Aorta (tissue), 5 donors: ENCODE results near the gene DCUN1D1. TPM values are rescaled to one million over a fixed set of nuclear protein-coding genes. Genes with fewer than 3 reads are reported as not detected.

Experiments
- ATAC-seq: fragments of 200-7000 bp; cut with Tn5 transposase; one replicate; pipeline ENCODE4 v1.9.1; 2022; ENCODE audit warnings: moderate library complexity; ENCODE audit not compliant: low FRiP score
- DNase-seq, 2 donors: peaks; one replicate each; pipeline ENCODE4 v3.0.0-alpha.2; 2020
- H3K27ac ChIP-seq, 2 donors: one replicate each; pipeline ENCODE4 v1.5.1; 2013; ENCODE audit warnings: low read length in 2 of 2, mild to moderate bottlenecking in 2 of 2, moderate library complexity in 2 of 2, control low read depth in 1 of 2, inconsistent platforms in 1 of 2, low read depth in 1 of 2
- H3K27me3 ChIP-seq, 2 donors: one replicate each; pipeline ENCODE4 v1.6.1; 2013; ENCODE audit warnings: control low read depth in 1 of 2, low read length in 1 of 2, mild to moderate bottlenecking in 1 of 2, moderate library complexity in 1 of 2; ENCODE audit not compliant: insufficient read depth in 2 of 2, control insufficient read depth in 1 of 2
- H3K36me3 ChIP-seq, 2 donors: one replicate each; pipeline ENCODE4 v1.6.1; 2013; ENCODE audit warnings: control low read depth in 1 of 2, low read length in 1 of 2, mild to moderate bottlenecking in 1 of 2; ENCODE audit not compliant: insufficient read depth in 2 of 2, control insufficient read depth in 1 of 2
- H3K4me1 ChIP-seq, 2 donors: one replicate each; pipeline ENCODE4 v1.6.1; 2013; ENCODE audit warnings: low read length in 2 of 2, control low read depth in 1 of 2, mild to moderate bottlenecking in 1 of 2, moderate library complexity in 1 of 2; ENCODE audit not compliant: insufficient read depth in 2 of 2, control insufficient read depth in 1 of 2
- H3K4me3 ChIP-seq, 2 donors: one replicate each; pipeline ENCODE4 v1.5.1; 2013; ENCODE audit warnings: low read length in 2 of 2, control low read depth in 1 of 2, mild to moderate bottlenecking in 1 of 2
- H3K9me3 ChIP-seq: one replicate; pipeline ENCODE4 v1.6.1; 2013; ENCODE audit warnings: mild to moderate bottlenecking, low read length; ENCODE audit not compliant: control insufficient read depth
- WGBS, 2 donors: extraction: QIAGEN DNeasy Blood & Tissue Kit; methylation state at CpG; one replicate each; pipeline ENCODE4 v1.1.7; 2013; 5-methylcytosine and 5-hydroxymethylcytosine counted together
- intact Hi-C, 2 donors: fragments of 100-400 bp; cut with DNase I; formaldehyde crosslinking; loops; one replicate each; pipeline versions ENCODE4 v1.14.2 to v1.15.0; 2022
- polyA plus RNA-seq, 2 donors: library from polyadenylated mRNA; stranded (reverse); fragments of 200-250 nt; gene quantifications; one replicate each; pipeline ENCODE4 v1.2.3, GENCODE V29; 2013
- total RNA-seq, 2 donors: library from RNA; stranded (reverse); fragmentation: NEBNext Ultra II Directional; extraction: Animal tissue kit (Norgen Biotek cat#: 25700); gene quantifications; one replicate each; pipeline ENCODE4 v1.2.1, GENCODE V29; 2021
- donor health status: healthy with polysubstance abuse.
- donor health status: Bipolar disorder and iron deficiency.
- donor health status: DM: no; HTN: no; CAD: no.
- donor health status: DM: no; HTN: no; CAD: no.
- donor health status: DM: yes; HTN: yes; CAD: no.

Gene DCUN1D1
- total and polyA plus RNA-seq, 4 donors = 12.1 to 48.3 (median 25.4) TPM

DNA sequence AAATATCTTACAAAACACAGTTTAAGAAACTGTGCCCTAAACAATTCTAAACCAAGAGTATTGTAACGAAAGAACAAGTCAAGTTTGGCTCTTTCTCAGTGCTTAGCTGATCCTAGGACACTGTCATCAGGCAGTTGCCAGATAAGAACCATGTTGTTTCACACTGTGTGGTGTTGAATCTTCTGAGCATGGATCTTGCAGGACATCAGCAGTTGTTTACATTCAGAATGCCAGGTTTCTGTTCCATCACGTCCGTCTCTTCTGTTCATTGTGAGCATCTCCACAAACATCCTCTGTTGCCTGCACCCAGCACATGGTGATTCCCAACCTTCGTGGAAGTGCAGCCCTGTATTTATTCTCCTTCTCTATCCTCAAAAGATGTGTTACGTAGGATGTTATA is 67.9 kb downstream of the DCUN1D1 start:
- ATAC-seq (no peak), DNase-seq (no peak)
- no peak overlapping the region for H3K27ac ChIP-seq
- no peaks in the 10 kb centered on the region for H3K9me3 ChIP-seq
- H3K4me1 ChIP-seq = no peaks in the 10 kb centered on the region
- no peak overlapping the region for H3K4me3 ChIP-seq
- no peaks in the 10 kb centered on the region for H3K27me3 ChIP-seq
- H3K36me3 ChIP-seq = peaks cover 0 to 3% of the 10 kb centered on the region in 2 donors
- intact Hi-C loops = no loop called here
- WGBS, 2 donors = 79 to 83% methylated on average over 5 of the region's 5 CpGs

GRCh38 chr3:182911782-182912111 is 68.6 kb downstream of the DCUN1D1 start:
- H3K4me3 ChIP-seq = no peak overlapping the region
- DNase-seq (no peak), ATAC-seq (no peak)
- no peak overlapping the region for H3K27ac ChIP-seq
- intact Hi-C loops = no loop called here
- WGBS, 2 donors = 65 to 68% methylated on average over 5 of the region's 5 CpGs
- no peaks in the 10 kb centered on the region for H3K9me3 ChIP-seq
- peaks cover 0 to 3% of the 10 kb centered on the region in 2 donors for H3K36me3 ChIP-seq
- H3K27me3 ChIP-seq = no peaks in the 10 kb centered on the region
- no peaks in the 10 kb centered on the region for H3K4me1 ChIP-seq

DNA sequence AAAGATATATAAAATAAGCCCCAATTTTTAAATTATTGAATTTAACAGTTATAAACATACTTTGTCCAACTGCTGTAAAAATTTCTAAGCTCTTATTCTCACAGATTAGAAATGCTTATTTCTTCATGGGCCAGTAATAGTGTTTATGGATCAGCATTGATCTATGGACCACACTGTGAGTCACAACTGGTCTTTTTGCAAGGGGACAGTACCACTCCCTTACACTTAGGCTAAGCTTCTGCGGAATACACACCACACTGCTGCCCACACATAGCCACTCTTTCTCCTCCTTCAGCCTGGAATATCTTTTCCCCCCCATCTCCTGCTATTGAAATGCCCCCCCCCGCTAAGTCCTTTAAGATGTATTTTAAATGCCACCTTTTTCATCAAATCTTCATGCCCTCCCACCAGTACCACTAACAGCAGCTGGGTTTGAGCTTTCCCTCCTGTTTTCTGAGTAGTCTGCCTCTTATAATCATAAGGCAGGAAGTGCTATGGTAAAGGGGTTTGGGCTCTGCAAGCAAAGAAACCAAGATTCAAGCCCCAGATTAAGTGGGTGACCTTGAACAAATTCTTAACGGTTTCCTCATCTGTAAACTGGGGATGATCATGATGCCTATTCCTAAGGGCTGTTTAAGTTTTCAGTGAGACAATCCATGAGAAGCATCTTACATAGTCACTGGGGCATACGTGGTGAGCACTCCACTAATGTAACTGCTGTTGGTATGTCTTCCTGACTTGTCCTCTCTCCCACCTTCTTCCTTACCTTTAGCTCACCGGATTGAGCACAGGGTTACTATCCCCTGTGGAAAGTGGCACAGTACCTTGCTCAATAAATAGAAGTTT is 69.2 kb downstream of the DCUN1D1 start:
- WGBS, 2 donors = 91 to 93% methylated on average over 5 of the region's 5 CpGs
- no peak overlapping the region for H3K27ac ChIP-seq
- ATAC-seq (no peak), DNase-seq (no peak)
- H3K4me3 ChIP-seq = no peak overlapping the region
- peaks cover 0 to 3% of the 10 kb centered on the region in 2 donors for H3K36me3 ChIP-seq
- H3K27me3 ChIP-seq = no peaks in the 10 kb centered on the region
- intact Hi-C loops = no loop called here
- H3K9me3 ChIP-seq = no peaks in the 10 kb centered on the region
- no peaks in the 10 kb centered on the region for H3K4me1 ChIP-seq

DNA sequence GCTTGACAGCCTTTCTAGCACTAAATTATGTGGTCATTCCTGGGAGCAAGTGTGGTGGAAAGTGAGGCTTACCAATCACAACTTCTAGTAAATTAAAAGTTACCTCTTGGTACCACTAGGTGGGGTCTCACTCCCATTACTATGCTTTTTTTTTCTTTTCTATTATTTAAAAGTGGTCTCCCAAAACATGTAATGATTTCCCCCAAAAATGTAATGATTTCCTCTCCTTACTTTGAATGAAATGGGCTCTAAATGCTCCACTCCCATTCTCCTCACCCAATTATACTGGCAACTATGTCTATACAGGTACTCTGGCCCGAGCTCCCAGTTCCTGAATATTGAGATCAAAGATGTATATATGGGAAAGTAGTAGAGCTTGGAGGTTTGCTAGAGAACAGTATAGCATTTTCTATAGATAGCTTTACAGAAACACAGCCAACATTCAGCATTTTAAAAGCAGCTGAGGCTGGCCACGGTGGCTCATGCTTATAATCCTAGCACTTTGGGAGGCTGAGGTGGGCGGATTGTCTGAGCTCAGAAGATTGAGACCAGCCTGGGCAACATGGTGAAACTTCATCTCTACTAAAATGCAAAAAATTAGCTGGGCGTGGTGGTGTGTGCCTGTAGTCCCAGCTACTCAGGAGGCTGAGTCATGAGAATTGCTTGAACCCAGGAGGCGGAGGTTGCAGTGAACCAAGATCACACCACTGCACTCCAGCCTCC is 70.9 kb downstream of the DCUN1D1 start:
- no peaks in the 10 kb centered on the region for H3K27me3 ChIP-seq
- H3K4me3 ChIP-seq = no peak overlapping the region
- ATAC-seq (no peak), DNase-seq (no peak)
- WGBS, 2 donors = 93 to 96% methylated on average over 5 of the region's 5 CpGs
- intact Hi-C loops = no loop called here
- peaks cover 0 to 4% of the 10 kb centered on the region in 2 donors for H3K36me3 ChIP-seq
- no peaks in the 10 kb centered on the region for H3K4me1 ChIP-seq
- no peak overlapping the region for H3K27ac ChIP-seq
- no peaks in the 10 kb centered on the region for H3K9me3 ChIP-seq

DNA sequence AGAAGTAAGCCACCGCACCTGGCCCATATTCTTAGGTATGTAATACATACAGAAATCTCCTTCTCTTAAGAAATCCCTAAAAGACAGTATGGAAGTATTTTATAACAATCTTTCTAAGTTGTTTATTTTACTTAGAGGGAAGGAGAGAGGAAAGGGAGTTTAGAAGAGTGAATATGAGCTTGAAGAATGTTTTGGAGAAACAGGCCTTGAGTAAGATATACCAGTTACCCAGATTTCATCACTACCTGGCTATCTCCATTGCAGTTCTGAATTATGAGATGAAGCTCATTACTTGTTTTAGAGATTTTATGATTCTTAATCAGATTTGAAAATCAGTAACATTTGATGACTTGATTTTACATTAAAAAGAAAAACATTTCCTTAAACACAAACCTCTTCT is 71.9 kb downstream of the DCUN1D1 start:
- intact Hi-C loops = no loop called here
- H3K27me3 ChIP-seq = no peaks in the 10 kb centered on the region
- no peak for ATAC-seq
- DNase-seq = no peak
- 90 to 91% methylated on average over 1 of the region's 1 CpG for WGBS, 2 donors
- H3K4me1 ChIP-seq = no peaks in the 10 kb centered on the region
- no peak overlapping the region for H3K4me3 ChIP-seq
- H3K27ac ChIP-seq = no peak overlapping the region
- peaks cover 4 to 6% of the 10 kb centered on the region in 2 donors for H3K36me3 ChIP-seq
- no peaks in the 10 kb centered on the region for H3K9me3 ChIP-seq

GRCh38 chr3:182906036-182906435 is 74.3 kb downstream of the DCUN1D1 start:
- no peak overlapping the region for H3K4me3 ChIP-seq
- intact Hi-C loops = no loop called here
- DNase-seq = no peak
- H3K27ac ChIP-seq = no peak overlapping the region
- H3K4me1 ChIP-seq = no peaks in the 10 kb centered on the region
- WGBS, 2 donors = 92 to 93% methylated on average over 1 of the region's 1 CpG
- H3K27me3 ChIP-seq = no peaks in the 10 kb centered on the region
- peaks cover 3 to 6% of the 10 kb centered on the region in 2 donors for H3K36me3 ChIP-seq
- no peaks in the 10 kb centered on the region for H3K9me3 ChIP-seq
- ATAC-seq = no peak

GRCh38 chr3:182905623-182906022 is 74.7 kb downstream of the DCUN1D1 start:
- intact Hi-C loops = no loop called here
- ATAC-seq = no peak
- no peaks in the 10 kb centered on the region for H3K27me3 ChIP-seq
- H3K9me3 ChIP-seq = no peaks in the 10 kb centered on the region
- no peaks in the 10 kb centered on the region for H3K4me1 ChIP-seq
- no peak overlapping the region for H3K4me3 ChIP-seq
- H3K36me3 ChIP-seq = peaks cover 3 to 6% of the 10 kb centered on the region in 2 donors
- WGBS, 2 donors = 98 to 99% methylated on average over 4 of the region's 4 CpGs
- DNase-seq = no peak
- no peak overlapping the region for H3K27ac ChIP-seq

DNA sequence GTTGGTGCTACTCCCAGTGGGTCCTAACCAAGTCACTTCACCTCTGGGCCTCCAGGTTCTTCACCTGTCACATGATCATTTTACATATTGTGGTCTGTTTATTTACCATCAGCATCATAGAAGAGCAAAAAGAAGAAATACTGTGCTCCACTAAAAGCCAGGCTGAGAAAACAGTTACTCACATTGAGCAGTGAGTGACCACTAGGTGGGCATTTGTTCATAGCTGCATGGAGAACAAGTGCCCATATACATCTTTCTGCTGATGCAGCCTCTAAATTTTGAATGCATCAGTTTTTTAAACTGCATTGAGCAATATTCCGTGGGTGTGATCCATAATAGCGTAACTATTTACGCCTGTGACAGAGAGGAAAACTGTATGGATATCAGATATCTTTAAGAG is 76.2 kb downstream of the DCUN1D1 start:
- no peak overlapping the region for H3K27ac ChIP-seq
- no peak for ATAC-seq
- peaks cover 3 to 6% of the 10 kb centered on the region in 2 donors for H3K36me3 ChIP-seq
- H3K27me3 ChIP-seq = no peaks in the 10 kb centered on the region
- no peak for DNase-seq
- WGBS, 2 donors = 96 to 97% methylated on average over 3 of the region's 3 CpGs
- intact Hi-C loops = no loop called here
- H3K4me3 ChIP-seq = no peak overlapping the region
- no peaks in the 10 kb centered on the region for H3K9me3 ChIP-seq
- no peaks in the 10 kb centered on the region for H3K4me1 ChIP-seq

- DNase-seq (no peak), ATAC-seq (no peak)
- WGBS, 2 donors = 79 to 84% methylated on average over 5 of the region's 5 CpGs
- intact Hi-C loops = no loop called here
- Histone ChIP-seq H3K27me3 (no peaks in the 10 kb centered on the region), H3K36me3 (peaks cover 3 to 6% of the 10 kb centered on the region in 2 donors), H3K27ac (no peak overlapping the region), H3K4me1 (no peaks in the 10 kb centered on the region), H3K4me3 (no peak overlapping the region), H3K9me3 (no peaks in the 10 kb centered on the region)
These were observed 78.1 kb downstream of the DCUN1D1 start for GRCh38 chr3:182902236-182902635.
